HepG2 (cell line): ENCODE data around the gene MSI2. TPM values are rescaled to one million over a fixed set of nuclear protein-coding genes. Genes with fewer than 3 reads are reported as not detected.

Experiments used
- ATAC-seq: fragments of 200-7000 bp; cut with Tn5 transposase; 3 replicates; pipeline ENCODE4 v1.9.1; 2020; ENCODE audit warnings: mild to moderate bottlenecking, moderate library complexity
- BruUV-seq: library from RNA; stranded (reverse); fragments of 400-500 nt; replicated peaks from 2 replicates; lab custom pipeline; 2021; lab: Mats Ljungman, UMichigan
- CTCF ChIA-PET: fragments of 300-600 bp; formaldehyde crosslinking; extraction: SDS; loops from one replicate; lab custom pipeline; 2021; ENCODE audit warnings: low total read pairs, inconsistent platforms, low intra/inter-chr PET ratio; lab: Yijun Ruan, JAX
- POLR2A ChIA-PET: fragments of 350-600 bp; sonication (Branson Sonifier 250); formaldehyde crosslinking; loops from one replicate; lab custom pipeline; 2020; ENCODE audit warnings: antibody characterized with exemption, inconsistent platforms; lab: Yijun Ruan, JAX
- DNase-seq: peaks from one replicate; pipeline ENCODE4 v3.0.0-alpha.2; 2015; ENCODE audit warnings: low spot score
- FAIRE-seq: peaks from 3 replicates; lab custom pipeline; 2011; peaks lifted over from hg19 to GRCh38; lab: Jason Lieb, UNC
- H2AFZ ChIP-seq: one replicate; pipeline ENCODE4 v1.6.1; 2011; ENCODE audit warnings: low read length, inconsistent platforms
- H3K27ac ChIP-seq: fragments of 300-600 bp; 3 replicates; pipeline ENCODE4 v1.8.0; 2011; ENCODE audit warnings: mixed run types, mild to moderate bottlenecking, mixed read lengths, low read length, inconsistent platforms; ENCODE audit not compliant: insufficient read depth; ENCODE audit errors: extremely low read length
- H3K27me3 ChIP-seq, 2 experiments: fragments of 200-600 bp in 1 of 2; 2 replicates in 1 of 2; 3 replicates in 1 of 2; pipeline versions ENCODE4 v1.6.0 to v1.8.0; 2011; ENCODE audit warnings: low read length in 2 of 2, mild to moderate bottlenecking in 2 of 2, moderate library complexity in 2 of 2, inconsistent platforms in 1 of 2; ENCODE audit not compliant: insufficient read depth in 2 of 2, control insufficient read depth in 1 of 2
- H3K36me3 ChIP-seq, 2 experiments: fragments of 200-600 bp in 1 of 2; replicated peaks in 1 of 2; 2 replicates in 1 of 2; 3 replicates in 1 of 2; pipeline versions ENCODE4 v1.5.1 to v1.8.0; 2011; ENCODE audit warnings: low read length in 2 of 2, inconsistent platforms in 1 of 2; ENCODE audit not compliant: insufficient read depth in 2 of 2, control insufficient read depth in 1 of 2
- H3K4me1 ChIP-seq: 2 replicates; pipeline ENCODE4 v1.5.1; 2012; ENCODE audit warnings: low read length, inconsistent platforms; ENCODE audit not compliant: insufficient read depth
- H3K4me2 ChIP-seq: 2 replicates; pipeline ENCODE4 v1.6.0; 2011; ENCODE audit warnings: low read depth, low read length, inconsistent platforms
- H3K4me3 ChIP-seq, 3 experiments: fragments of 200-600 bp in 1 of 3; sonication (generic), shearing (Covaris generic) in 1 of 3; replicated peaks in 1 of 3; 2 replicates each; pipeline ENCODE4 v1.5.1; 2011 to 2016; ENCODE audit warnings: low read length in 3 of 3, inconsistent platforms in 2 of 3, low read depth in 2 of 3, mild to moderate bottlenecking in 2 of 3, control low read depth in 1 of 3, mixed read lengths in 1 of 3; ENCODE audit not compliant: insufficient read depth in 1 of 3
- H3K79me2 ChIP-seq: one replicate; pipeline ENCODE4 v1.6.1; 2011; ENCODE audit warnings: low read length, inconsistent platforms; ENCODE audit not compliant: insufficient read depth
- H3K9ac ChIP-seq: 2 replicates; pipeline ENCODE4 v1.6.0; 2011; ENCODE audit warnings: mild to moderate bottlenecking, low read depth, low read length, inconsistent platforms; ENCODE audit not compliant: insufficient read depth
- H3K9me3 ChIP-seq: 2 replicates; pipeline ENCODE4 v1.5.1; 2012; ENCODE audit warnings: mild to moderate bottlenecking, low read length
- H4K20me1 ChIP-seq: 2 replicates; pipeline ENCODE4 v1.6.0; 2011; ENCODE audit warnings: inconsistent platforms, mild to moderate bottlenecking, low read length, moderate library complexity; ENCODE audit not compliant: insufficient read depth
- AGO2 ChIP-seq: fragments of 200-400 bp; formaldehyde crosslinking; optimal IDR thresholded peaks from 2 replicates; pipeline ENCODE3; 2017; ENCODE audit warnings: mild to moderate bottlenecking, low read depth, low read length, moderate library complexity
- ARHGAP35 ChIP-seq: sonication (generic); formaldehyde crosslinking; IDR thresholded peaks from 2 replicates; pipeline ENCODE4 v1.9.0; 2022; ENCODE audit warnings: mild to moderate bottlenecking, inconsistent platforms, moderate library complexity, missing genetic modification reagents, borderline replicate concordance
- HDAC2 ChIP-seq: sonication (generic); formaldehyde crosslinking; IDR thresholded peaks from 2 replicates; pipeline ENCODE4 v1.4.0; 2020; ENCODE audit warnings: missing genetic modification reagents
- KDM6A ChIP-seq: IDR thresholded peaks from 2 replicates; pipeline ENCODE4 v1.6.1; 2016; ENCODE audit warnings: low read depth
- PAF1 ChIP-seq: IDR thresholded peaks from 2 replicates; pipeline ENCODE4 v1.6.1; 2016; ENCODE audit warnings: missing genetic modification reagents, missing compliant biosample characterization
- POLR2G ChIP-seq: fragments of 200-400 bp; formaldehyde crosslinking; IDR thresholded peaks from 2 replicates; pipeline ENCODE4 v1.6.1; 2018; ENCODE audit warnings: mild to moderate bottlenecking, low read depth, low read length, moderate library complexity
- RBAK ChIP-seq: sonication (generic); formaldehyde crosslinking; IDR thresholded peaks from 2 replicates; pipeline ENCODE4 v1.5.1; 2020; ENCODE audit warnings: mild to moderate bottlenecking, missing genetic modification reagents
- TP53 ChIP-seq: sonication (generic); formaldehyde crosslinking; conservative IDR thresholded peaks from 2 replicates; pipeline ENCODE4 v1.4.0; 2020; ENCODE audit warnings: missing genetic modification reagents
- ZEB1 ChIP-seq: IDR thresholded peaks from 2 replicates; pipeline ENCODE4 v1.6.1; 2012; ENCODE audit warnings: mild to moderate bottlenecking, low read depth, inconsistent platforms; ENCODE audit not compliant: insufficient replicate concordance
- ZNF138 ChIP-seq: sonication (generic); formaldehyde crosslinking; IDR thresholded peaks from 2 replicates; pipeline ENCODE4 v1.5.0; 2020; ENCODE audit warnings: mild to moderate bottlenecking, low read depth, missing genetic modification reagents
- ZNF337 ChIP-seq: sonication (generic); formaldehyde crosslinking; IDR thresholded peaks from 2 replicates; pipeline ENCODE4 v1.5.1; 2020; ENCODE audit warnings: missing genetic modification reagents, low read depth, mild to moderate bottlenecking, borderline replicate concordance
- WGBS: methylation state at CpG from one replicate; pipeline ENCODE4 v1.1.6; 2017; ENCODE audit warnings: low lambda C conversion rate; 5-methylcytosine and 5-hydroxymethylcytosine counted together
- in situ Hi-C: cut with HindIII; loops from 2 replicates; pipeline ENCODE4 v1.10.0; 2017; ENCODE audit warnings: low pct_unique_long_range_greater_than_20kb; ENCODE audit not compliant: extremely low pct_ligation_motif_present
- intact Hi-C: fragments of 100-400 bp; cut with micrococcal nuclease; formaldehyde crosslinking; loops from one replicate; pipeline ENCODE4 v1.10.0; 2022; ENCODE audit not compliant: unreplicated experiment
- polyA plus RNA-seq, 8 experiments: library from polyadenylated mRNA; depleted of rRNA in 3 of 8; stranded (reverse) in 7 of 8; unstranded in 1 of 8; fragments of >200 nt; fragmentation: Illumina TruSeq in 4 of 8; extraction: Trizol in 4 of 8; gene quantifications; 2 replicates each; pipeline versions ENCODE4 v1.2.1 to v1.2.3, GENCODE V29; 2011 to 2016; ENCODE audit warnings: low read depth in 4 of 8, missing spikeins in 1 of 8, mixed read lengths in 1 of 8; ENCODE audit not compliant: insufficient read depth in 1 of 8
- total RNA-seq, 5 experiments: library from RNA; depleted of rRNA; stranded (reverse); fragments of >200 nt; fragmentation: Illumina TruSeq; extraction: Trizol; gene quantifications; 2 replicates each; pipeline ENCODE4 v1.2.3, GENCODE V29; 2016; ENCODE audit warnings: low read depth in 1 of 5
- TF ChIP-seq, protein P1 (sequence below): sonication (generic); formaldehyde crosslinking; IDR thresholded peaks from 2 replicates; pipeline ENCODE4 v1.4.0; 2020; ENCODE audit warnings: missing genetic modification reagents, borderline replicate concordance
- TF ChIP-seq, protein P2 (sequence below): sonication (generic); formaldehyde crosslinking; IDR thresholded peaks from 2 replicates; pipeline ENCODE4 v1.4.0; 2020; ENCODE audit warnings: missing genetic modification reagents

The MSI2 gene
- total and polyA plus RNA-seq, 2 of the 13 experiments (the other 11 are each of a cell fraction or from before 2014, with no cell fraction given): 77.5 to 78.4 TPM

DNA sequence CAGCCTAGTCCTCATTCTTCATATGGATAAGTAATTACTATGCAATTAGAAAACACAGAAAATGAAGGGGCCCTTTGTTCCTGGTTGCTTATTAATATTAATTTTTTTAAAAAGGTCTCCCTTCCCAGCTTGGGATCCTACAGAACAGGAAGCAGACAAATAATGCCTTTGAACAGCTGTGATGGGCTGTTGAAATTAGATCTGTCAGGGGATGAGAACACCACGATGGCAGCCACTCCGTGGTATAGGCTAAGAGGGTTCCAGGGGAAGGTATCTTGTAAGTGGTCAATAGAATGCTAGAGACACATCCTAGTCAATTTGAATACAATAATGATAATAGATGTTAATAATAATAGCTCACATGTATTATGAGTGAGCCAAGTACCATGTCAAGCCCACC, 405.7 kb downstream of the MSI2 start:
- no peak overlapping the region for H3K9ac ChIP-seq
- DNase-seq (no peak), ATAC-seq (no peak), FAIRE-seq (no peak)
- no peaks in the 10 kb centered on the region for H3K4me1 ChIP-seq
- no peaks in the 10 kb centered on the region for H3K79me2 ChIP-seq
- H3K36me3 ChIP-seq: peaks cover 19 to 46% of the 10 kb centered on the region in 2 experiments
- H2AFZ ChIP-seq: no peak overlapping the region
- H3K9me3 ChIP-seq: no peaks in the 10 kb centered on the region
- intact Hi-C loops (no loop called here), in situ Hi-C loops (no loop called here)
- ChIA-PET CTCF (no interaction called here), POLR2A (no interaction called here)
- H3K27me3 ChIP-seq: no peaks in the 10 kb centered on the region
- no peak overlapping the region for H3K4me3 ChIP-seq
- BruUV-seq: no TSS peak
- no peak overlapping the region for H3K4me2 ChIP-seq
- no peaks in the 10 kb centered on the region for H4K20me1 ChIP-seq
- TF ChIP-seq ZNF337 (CRISPR knock-in tag): no peak
- no peak for TF ChIP-seq TP53 (CRISPR knock-in tag)
- TF ChIP-seq KDM6A (CRISPR knock-in tag): no peak
- no peak for TF ChIP-seq POLR2G
- TF ChIP-seq ZEB1: no peak
- TF ChIP-seq HDAC2 (CRISPR knock-in tag): no peak
- TF ChIP-seq, protein P1, sequence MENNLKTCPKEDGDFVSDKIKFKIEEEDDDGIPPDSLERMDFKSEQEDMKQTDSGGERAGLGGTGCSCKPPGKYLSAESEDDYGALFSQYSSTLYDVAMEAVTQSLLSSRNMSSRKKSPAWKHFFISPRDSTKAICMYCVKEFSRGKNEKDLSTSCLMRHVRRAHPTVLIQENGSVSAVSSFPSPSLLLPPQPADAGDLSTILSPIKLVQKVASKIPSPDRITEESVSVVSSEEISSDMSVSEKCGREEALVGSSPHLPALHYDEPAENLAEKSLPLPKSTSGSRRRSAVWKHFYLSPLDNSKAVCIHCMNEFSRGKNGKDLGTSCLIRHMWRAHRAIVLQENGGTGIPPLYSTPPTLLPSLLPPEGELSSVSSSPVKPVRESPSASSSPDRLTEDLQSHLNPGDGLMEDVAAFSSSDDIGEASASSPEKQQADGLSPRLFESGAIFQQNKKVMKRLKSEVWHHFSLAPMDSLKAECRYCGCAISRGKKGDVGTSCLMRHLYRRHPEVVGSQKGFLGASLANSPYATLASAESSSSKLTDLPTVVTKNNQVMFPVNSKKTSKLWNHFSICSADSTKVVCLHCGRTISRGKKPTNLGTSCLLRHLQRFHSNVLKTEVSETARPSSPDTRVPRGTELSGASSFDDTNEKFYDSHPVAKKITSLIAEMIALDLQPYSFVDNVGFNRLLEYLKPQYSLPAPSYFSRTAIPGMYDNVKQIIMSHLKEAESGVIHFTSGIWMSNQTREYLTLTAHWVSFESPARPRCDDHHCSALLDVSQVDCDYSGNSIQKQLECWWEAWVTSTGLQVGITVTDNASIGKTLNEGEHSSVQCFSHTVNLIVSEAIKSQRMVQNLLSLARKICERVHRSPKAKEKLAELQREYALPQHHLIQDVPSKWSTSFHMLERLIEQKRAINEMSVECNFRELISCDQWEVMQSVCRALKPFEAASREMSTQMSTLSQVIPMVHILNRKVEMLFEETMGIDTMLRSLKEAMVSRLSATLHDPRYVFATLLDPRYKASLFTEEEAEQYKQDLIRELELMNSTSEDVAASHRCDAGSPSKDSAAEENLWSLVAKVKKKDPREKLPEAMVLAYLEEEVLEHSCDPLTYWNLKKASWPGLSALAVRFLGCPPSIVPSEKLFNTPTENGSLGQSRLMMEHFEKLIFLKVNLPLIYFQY (CRISPR knock-in tag): no peak
- no peak for TF ChIP-seq ARHGAP35 (CRISPR knock-in tag)
- TF ChIP-seq PAF1: no peak
- TF ChIP-seq, protein P2, sequence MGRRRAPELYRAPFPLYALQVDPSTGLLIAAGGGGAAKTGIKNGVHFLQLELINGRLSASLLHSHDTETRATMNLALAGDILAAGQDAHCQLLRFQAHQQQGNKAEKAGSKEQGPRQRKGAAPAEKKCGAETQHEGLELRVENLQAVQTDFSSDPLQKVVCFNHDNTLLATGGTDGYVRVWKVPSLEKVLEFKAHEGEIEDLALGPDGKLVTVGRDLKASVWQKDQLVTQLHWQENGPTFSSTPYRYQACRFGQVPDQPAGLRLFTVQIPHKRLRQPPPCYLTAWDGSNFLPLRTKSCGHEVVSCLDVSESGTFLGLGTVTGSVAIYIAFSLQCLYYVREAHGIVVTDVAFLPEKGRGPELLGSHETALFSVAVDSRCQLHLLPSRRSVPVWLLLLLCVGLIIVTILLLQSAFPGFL (CRISPR knock-in tag): no peak
- no peak for TF ChIP-seq AGO2
- TF ChIP-seq RBAK (CRISPR knock-in tag): no peak
- TF ChIP-seq ZNF138: no peak
- H3K27ac ChIP-seq: no peak overlapping the region
- 98% methylated on average over 2 of the region's 2 CpGs for WGBS
